HepG2 (cell line): ENCODE measurements around the gene ACSBG1. TPM values are rescaled to one million over a fixed set of nuclear protein-coding genes. Genes with fewer than 3 reads are reported as not detected.
A peak's percentile ranks its signal among the peaks of the same experiment; 100 is the strongest.

Source experiments
- ATAC-seq: fragments of 200-7000 bp; cut with Tn5 transposase; 3 replicates; pipeline ENCODE4 v1.9.1; 2020; ENCODE audit warnings: mild to moderate bottlenecking, moderate library complexity
- BruUV-seq: library from RNA; stranded (reverse); fragments of 400-500 nt; replicated peaks from 2 replicates; lab custom pipeline; 2021; lab: Mats Ljungman, UMichigan
- CTCF ChIA-PET: fragments of 300-600 bp; formaldehyde crosslinking; extraction: SDS; loops from one replicate; lab custom pipeline; 2021; ENCODE audit warnings: low total read pairs, inconsistent platforms, low intra/inter-chr PET ratio; lab: Yijun Ruan, JAX
- POLR2A ChIA-PET: fragments of 350-600 bp; sonication (Branson Sonifier 250); formaldehyde crosslinking; loops from one replicate; lab custom pipeline; 2020; ENCODE audit warnings: antibody characterized with exemption, inconsistent platforms; lab: Yijun Ruan, JAX
- DNase-seq: peaks from one replicate; pipeline ENCODE4 v3.0.0-alpha.2; 2015; ENCODE audit warnings: low spot score
- FAIRE-seq: peaks from 3 replicates; lab custom pipeline; 2011; peaks lifted over from hg19 to GRCh38; lab: Jason Lieb, UNC
- H2AFZ ChIP-seq: one replicate; pipeline ENCODE4 v1.6.1; 2011; ENCODE audit warnings: low read length, inconsistent platforms
- H3K27ac ChIP-seq: fragments of 300-600 bp; 3 replicates; pipeline ENCODE4 v1.8.0; 2011; ENCODE audit warnings: mixed run types, mild to moderate bottlenecking, mixed read lengths, low read length, inconsistent platforms; ENCODE audit not compliant: insufficient read depth; ENCODE audit errors: extremely low read length
- H3K27me3 ChIP-seq, 2 experiments: fragments of 200-600 bp in 1 of 2; 2 replicates in 1 of 2; 3 replicates in 1 of 2; pipeline versions ENCODE4 v1.6.0 to v1.8.0; 2011; ENCODE audit warnings: low read length in 2 of 2, mild to moderate bottlenecking in 2 of 2, moderate library complexity in 2 of 2, inconsistent platforms in 1 of 2; ENCODE audit not compliant: insufficient read depth in 2 of 2, control insufficient read depth in 1 of 2
- H3K36me3 ChIP-seq, 2 experiments: fragments of 200-600 bp in 1 of 2; replicated peaks in 1 of 2; 2 replicates in 1 of 2; 3 replicates in 1 of 2; pipeline versions ENCODE4 v1.5.1 to v1.8.0; 2011; ENCODE audit warnings: low read length in 2 of 2, inconsistent platforms in 1 of 2; ENCODE audit not compliant: insufficient read depth in 2 of 2, control insufficient read depth in 1 of 2
- H3K4me1 ChIP-seq: 2 replicates; pipeline ENCODE4 v1.5.1; 2012; ENCODE audit warnings: low read length, inconsistent platforms; ENCODE audit not compliant: insufficient read depth
- H3K4me2 ChIP-seq: 2 replicates; pipeline ENCODE4 v1.6.0; 2011; ENCODE audit warnings: low read depth, low read length, inconsistent platforms
- H3K4me3 ChIP-seq, 3 experiments: fragments of 200-600 bp in 1 of 3; sonication (generic), shearing (Covaris generic) in 1 of 3; replicated peaks in 1 of 3; 2 replicates each; pipeline ENCODE4 v1.5.1; 2011 to 2016; ENCODE audit warnings: low read length in 3 of 3, inconsistent platforms in 2 of 3, low read depth in 2 of 3, mild to moderate bottlenecking in 2 of 3, control low read depth in 1 of 3, mixed read lengths in 1 of 3; ENCODE audit not compliant: insufficient read depth in 1 of 3
- H3K79me2 ChIP-seq: one replicate; pipeline ENCODE4 v1.6.1; 2011; ENCODE audit warnings: low read length, inconsistent platforms; ENCODE audit not compliant: insufficient read depth
- H3K9ac ChIP-seq: 2 replicates; pipeline ENCODE4 v1.6.0; 2011; ENCODE audit warnings: mild to moderate bottlenecking, low read depth, low read length, inconsistent platforms; ENCODE audit not compliant: insufficient read depth
- H3K9me3 ChIP-seq: 2 replicates; pipeline ENCODE4 v1.5.1; 2012; ENCODE audit warnings: mild to moderate bottlenecking, low read length
- H4K20me1 ChIP-seq: 2 replicates; pipeline ENCODE4 v1.6.0; 2011; ENCODE audit warnings: inconsistent platforms, mild to moderate bottlenecking, low read length, moderate library complexity; ENCODE audit not compliant: insufficient read depth
- BCLAF1 ChIP-seq: fragments of 450-650 bp; IDR thresholded peaks from 2 replicates; pipeline ENCODE4 v1.6.1; 2017; ENCODE audit warnings: mild to moderate bottlenecking
- ESRRA ChIP-seq: sonication (generic); formaldehyde crosslinking; IDR thresholded peaks from 2 replicates; pipeline ENCODE4 v1.5.1; 2020; ENCODE audit warnings: mild to moderate bottlenecking, low read depth, missing genetic modification reagents
- HIVEP1 ChIP-seq: sonication (generic); formaldehyde crosslinking; IDR thresholded peaks from 2 replicates; pipeline ENCODE4 v1.4.0; 2020; ENCODE audit warnings: mild to moderate bottlenecking, missing genetic modification reagents
- IKZF4 ChIP-seq: sonication (generic); formaldehyde crosslinking; IDR thresholded peaks from 2 replicates; pipeline ENCODE4 v1.5.1; 2020; ENCODE audit warnings: borderline replicate concordance, mild to moderate bottlenecking, low read depth, missing genetic modification reagents; ENCODE audit errors: not compliant biosample characterization
- NPAS2 ChIP-seq: sonication (generic); formaldehyde crosslinking; IDR thresholded peaks from 2 replicates; pipeline ENCODE4 v1.8.0; 2022; ENCODE audit warnings: mild to moderate bottlenecking, missing genetic modification reagents, borderline replicate concordance
- PRMT3 ChIP-seq: sonication (generic); formaldehyde crosslinking; IDR thresholded peaks from 2 replicates; pipeline ENCODE4 v1.8.1; 2022; ENCODE audit warnings: low read depth, mild to moderate bottlenecking, moderate library complexity, missing genetic modification reagents, borderline replicate concordance
- SALL2 ChIP-seq: sonication (generic); formaldehyde crosslinking; IDR thresholded peaks from 2 replicates; pipeline ENCODE4 v1.8.1; 2023; ENCODE audit warnings: mild to moderate bottlenecking, missing genetic modification reagents, inconsistent platforms
- ZMYM2 ChIP-seq: sonication (generic); formaldehyde crosslinking; IDR thresholded peaks from 2 replicates; pipeline ENCODE4 v1.8.0; 2022; ENCODE audit warnings: mild to moderate bottlenecking, missing genetic modification reagents
- ZNF280D ChIP-seq: sonication (generic); formaldehyde crosslinking; IDR thresholded peaks from 2 replicates; pipeline ENCODE4 v1.5.1; 2020; ENCODE audit warnings: mild to moderate bottlenecking, missing genetic modification reagents
- ZNF598 ChIP-seq: sonication (generic); formaldehyde crosslinking; IDR thresholded peaks from 2 replicates; pipeline ENCODE4 v1.5.1; 2020; ENCODE audit warnings: mild to moderate bottlenecking, missing genetic modification reagents, borderline replicate concordance
- WGBS: methylation state at CpG from one replicate; pipeline ENCODE4 v1.1.6; 2017; ENCODE audit warnings: low lambda C conversion rate; 5-methylcytosine and 5-hydroxymethylcytosine counted together
- in situ Hi-C: cut with HindIII; loops from 2 replicates; pipeline ENCODE4 v1.10.0; 2017; ENCODE audit warnings: low pct_unique_long_range_greater_than_20kb; ENCODE audit not compliant: extremely low pct_ligation_motif_present
- intact Hi-C: fragments of 100-400 bp; cut with micrococcal nuclease; formaldehyde crosslinking; loops from one replicate; pipeline ENCODE4 v1.10.0; 2022; ENCODE audit not compliant: unreplicated experiment
- polyA plus RNA-seq, 8 experiments: library from polyadenylated mRNA; depleted of rRNA in 3 of 8; stranded (reverse) in 7 of 8; unstranded in 1 of 8; fragments of >200 nt; fragmentation: Illumina TruSeq in 4 of 8; extraction: Trizol in 4 of 8; gene quantifications; 2 replicates each; pipeline versions ENCODE4 v1.2.1 to v1.2.3, GENCODE V29; 2011 to 2016; ENCODE audit warnings: low read depth in 4 of 8, missing spikeins in 1 of 8, mixed read lengths in 1 of 8; ENCODE audit not compliant: insufficient read depth in 1 of 8
- total RNA-seq, 5 experiments: library from RNA; depleted of rRNA; stranded (reverse); fragments of >200 nt; fragmentation: Illumina TruSeq; extraction: Trizol; gene quantifications; 2 replicates each; pipeline ENCODE4 v1.2.3, GENCODE V29; 2016; ENCODE audit warnings: low read depth in 1 of 5

ACSBG1 gene
- total and polyA plus RNA-seq, 2 of the 13 experiments (the other 11 are each of a cell fraction or from before 2014, with no cell fraction given): 0.35 to 0.81 TPM

DNA sequence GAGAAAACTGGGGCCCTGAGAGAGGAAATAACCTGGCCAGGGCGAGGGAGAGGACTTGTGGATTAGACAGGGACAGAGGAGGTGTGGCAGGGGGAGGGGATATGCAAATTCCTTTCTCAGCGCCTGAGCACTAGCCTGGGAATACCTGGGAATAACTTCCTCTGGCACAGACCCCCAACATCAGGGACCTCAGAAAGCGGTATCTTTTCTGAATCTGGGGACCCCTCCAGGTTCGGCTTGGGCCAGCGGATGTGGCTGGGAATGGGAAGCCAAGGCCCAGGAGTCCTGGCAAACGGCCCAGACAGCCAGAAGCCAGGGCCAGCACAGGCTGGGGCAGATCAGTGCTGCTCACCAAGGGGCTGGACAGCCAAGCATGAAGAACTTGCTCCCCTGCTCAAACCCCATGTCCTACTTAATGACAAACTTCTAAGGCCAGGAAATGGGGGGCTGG lies 9.2 kb upstream of the ACSBG1 start:
- TF ChIP-seq SALL2 (CRISPR knock-in tag): no peak
- Histone ChIP-seq H3K4me1 (peaks cover 32% of the 10 kb centered on the region), H3K9ac (no peak overlapping the region), H3K4me3 (no peak overlapping the region), H3K27ac (no peak overlapping the region), H3K79me2 (no peaks in the 10 kb centered on the region), H3K27me3 (no peaks in the 10 kb centered on the region), H2AFZ (no peak overlapping the region), H3K36me3 (no peaks in the 10 kb centered on the region), H3K9me3 (no peaks in the 10 kb centered on the region), H3K4me2 (peak overlapping the region; percentile 25; the same call in 1 of the 2 replicates), H4K20me1 (no peaks in the 10 kb centered on the region)
- ChIA-PET CTCF (no interaction called here), POLR2A (no interaction called here)
- WGBS: 13% methylated on average over 5 of the region's 6 CpGs
- ATAC-seq: peak; percentile 50
- BruUV-seq: no TSS peak
- intact Hi-C loops: no loop called here
- in situ Hi-C loops: loop anchor here (5.0 to 25.0 kb wide), 3 partner anchors 66 to 281 kb away; no protein-coding TSS in a partner anchor
- no peak for DNase-seq
- no peak for FAIRE-seq

DNA sequence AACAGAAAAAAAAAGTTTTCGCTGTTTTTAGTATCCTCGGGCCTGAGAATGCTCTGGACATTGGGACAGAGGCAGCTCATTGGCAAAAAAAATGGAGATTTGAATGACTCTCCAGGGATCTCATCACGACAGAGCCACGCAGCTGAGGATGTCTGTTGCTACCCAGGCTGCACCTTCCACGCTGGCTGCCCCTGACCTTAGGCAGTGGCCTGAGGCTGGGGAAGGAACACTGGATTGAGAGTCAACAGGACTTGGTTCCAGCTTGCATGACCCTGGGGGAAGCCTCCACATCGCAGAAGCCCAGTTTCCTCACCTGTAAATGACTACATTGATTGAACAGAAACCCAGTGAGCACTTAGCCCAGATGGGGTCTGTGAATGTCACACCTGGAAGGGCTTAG lies 8.7 kb upstream of the ACSBG1 start:
- Histone ChIP-seq H3K79me2 (no peaks in the 10 kb centered on the region), H3K4me3 (no peak overlapping the region), H3K27me3 (no peaks in the 10 kb centered on the region), H3K4me2 (peak overlapping the region; percentile 25; the same call in 1 of the 2 replicates), H3K36me3 (no peaks in the 10 kb centered on the region), H3K9me3 (no peaks in the 10 kb centered on the region), H3K4me1 (peaks cover 32% of the 10 kb centered on the region), H2AFZ (no peak overlapping the region), H3K27ac (no peak overlapping the region), H4K20me1 (no peaks in the 10 kb centered on the region), H3K9ac (no peak overlapping the region)
- no peak for TF ChIP-seq ZNF280D (CRISPR knock-in tag)
- TF ChIP-seq IKZF4 (CRISPR knock-in tag): no peak
- no peak for TF ChIP-seq NPAS2 (CRISPR knock-in tag)
- TF ChIP-seq HIVEP1: no peak
- no peak for TF ChIP-seq ESRRA (CRISPR knock-in tag)
- no peak for TF ChIP-seq PRMT3
- TF ChIP-seq ZNF598: no peak
- no peak for TF ChIP-seq BCLAF1
- no peak for TF ChIP-seq ZMYM2 (CRISPR knock-in tag)
- no peak for FAIRE-seq
- ATAC-seq: no peak
- ChIA-PET CTCF (no interaction called here), POLR2A (no interaction called here)
- intact Hi-C loops (no loop called here), in situ Hi-C loops (loop anchor here (5.0 to 25.0 kb wide), 3 partner anchors 66 to 281 kb away; no protein-coding TSS in a partner anchor)
- no TSS peak for BruUV-seq
- 73% methylated on average over 6 of the region's 6 CpGs for WGBS
- no peak for DNase-seq
